OCI-LY7 (cell line): ENCODE results near the gene FAM171A1.

ENCODE experiments used
- EZH2phosphoT487 ChIP-seq: fragments of 200-600 bp; sonication (generic); IDR thresholded peaks from 2 replicates; pipeline ENCODE4 v1.6.1; 2018; ENCODE audit warnings: low read depth, borderline replicate concordance, mild to moderate bottlenecking, mixed run types, antibody characterized with exemption, low read length, moderate library complexity, mixed read lengths
- TF ChIP-seq, protein P1 (sequence below): fragments of 200-600 bp; sonication (generic); conservative IDR thresholded peaks from 2 replicates; pipeline ENCODE4 v1.5.1; 2014; ENCODE audit warnings: mild to moderate bottlenecking, antibody characterized with exemption, low read length, moderate library complexity, mixed read lengths

DNA sequence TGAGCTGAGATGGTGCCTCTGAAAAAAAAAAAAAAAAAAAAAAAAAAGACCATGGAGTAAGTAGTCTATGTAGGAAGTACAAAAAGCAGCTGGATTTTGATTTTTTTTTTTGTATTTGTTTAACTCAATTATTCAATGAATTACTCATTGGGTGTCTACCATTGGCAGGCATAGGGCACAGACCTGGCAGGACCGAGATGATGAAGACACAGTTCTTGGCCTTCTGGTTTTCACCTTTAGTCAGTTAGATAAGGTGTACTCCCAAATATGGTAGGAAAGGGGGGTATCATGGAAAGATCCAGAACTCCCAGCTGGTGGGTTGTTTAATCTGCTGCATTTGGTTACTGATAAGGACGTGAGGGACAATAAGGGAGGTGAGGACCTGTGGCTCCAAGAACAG, 105.5 kb downstream of the FAM171A1 start:
- TF ChIP-seq, protein P1, sequence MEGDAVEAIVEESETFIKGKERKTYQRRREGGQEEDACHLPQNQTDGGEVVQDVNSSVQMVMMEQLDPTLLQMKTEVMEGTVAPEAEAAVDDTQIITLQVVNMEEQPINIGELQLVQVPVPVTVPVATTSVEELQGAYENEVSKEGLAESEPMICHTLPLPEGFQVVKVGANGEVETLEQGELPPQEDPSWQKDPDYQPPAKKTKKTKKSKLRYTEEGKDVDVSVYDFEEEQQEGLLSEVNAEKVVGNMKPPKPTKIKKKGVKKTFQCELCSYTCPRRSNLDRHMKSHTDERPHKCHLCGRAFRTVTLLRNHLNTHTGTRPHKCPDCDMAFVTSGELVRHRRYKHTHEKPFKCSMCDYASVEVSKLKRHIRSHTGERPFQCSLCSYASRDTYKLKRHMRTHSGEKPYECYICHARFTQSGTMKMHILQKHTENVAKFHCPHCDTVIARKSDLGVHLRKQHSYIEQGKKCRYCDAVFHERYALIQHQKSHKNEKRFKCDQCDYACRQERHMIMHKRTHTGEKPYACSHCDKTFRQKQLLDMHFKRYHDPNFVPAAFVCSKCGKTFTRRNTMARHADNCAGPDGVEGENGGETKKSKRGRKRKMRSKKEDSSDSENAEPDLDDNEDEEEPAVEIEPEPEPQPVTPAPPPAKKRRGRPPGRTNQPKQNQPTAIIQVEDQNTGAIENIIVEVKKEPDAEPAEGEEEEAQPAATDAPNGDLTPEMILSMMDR: no peak
- TF ChIP-seq EZH2phosphoT487: no peak
